Keratinocyte (primary cell): ENCODE results near the gene CD1B. TPM values are rescaled to one million over a fixed set of nuclear protein-coding genes. Genes with fewer than 3 reads are reported as not detected.

ENCODE experiments used
- DNase-seq: peaks from one replicate; pipeline ENCODE4 v3.0.0-alpha.2; 2011; ENCODE audit warnings: low read depth, missing footprints, low spot score
- FAIRE-seq: peaks from 2 replicates; lab custom pipeline; 2011; peaks lifted over from hg19 to GRCh38; lab: Jason Lieb, UNC
- H2AFZ ChIP-seq: 2 replicates; pipeline ENCODE4 v1.6.0; 2012; ENCODE audit warnings: low read length, control low read depth, inconsistent platforms; ENCODE audit not compliant: control insufficient read depth
- H3K27ac ChIP-seq: 2 replicates; pipeline ENCODE4 v1.5.1; 2011; ENCODE audit warnings: low read length; ENCODE audit not compliant: control insufficient read depth, insufficient read depth
- H3K27me3 ChIP-seq: 3 replicates; pipeline ENCODE4 v1.6.0; 2011; ENCODE audit warnings: low read length; ENCODE audit not compliant: control insufficient read depth, insufficient read depth; ENCODE audit errors: extremely low read depth
- H3K36me3 ChIP-seq, 2 experiments: 2 replicates in 1 of 2; 3 replicates in 1 of 2; pipeline ENCODE4 v1.5.1; 2011; ENCODE audit warnings: low read length in 2 of 2, mild to moderate bottlenecking in 1 of 2; ENCODE audit not compliant: control insufficient read depth in 2 of 2, insufficient read depth in 2 of 2; ENCODE audit errors: extremely low read depth in 1 of 2
- H3K4me1 ChIP-seq: 3 replicates; pipeline ENCODE4 v1.5.1; 2011; ENCODE audit warnings: low read length; ENCODE audit not compliant: control insufficient read depth, insufficient read depth; ENCODE audit errors: extremely low read depth
- H3K4me2 ChIP-seq: 3 replicates; pipeline ENCODE4 v1.6.0; 2011; ENCODE audit warnings: low read depth, low read length; ENCODE audit not compliant: control insufficient read depth, insufficient read depth; ENCODE audit errors: extremely low read depth
- H3K4me3 ChIP-seq, 3 experiments: fragments of 200-600 bp in 1 of 3; sonication (generic) in 1 of 3; 2 replicates in 2 of 3; 3 replicates in 1 of 3; pipeline ENCODE4 v1.5.1; 2011 to 2016; ENCODE audit warnings: low read length in 3 of 3, mild to moderate bottlenecking in 3 of 3, control low read depth in 2 of 3, inconsistent platforms in 1 of 3, low read depth in 1 of 3, mixed read lengths in 1 of 3, mixed run types in 1 of 3, moderate library complexity in 1 of 3; ENCODE audit not compliant: control insufficient read depth in 2 of 3, insufficient read depth in 2 of 3; ENCODE audit errors: extremely low read depth in 1 of 3
- H3K79me2 ChIP-seq: 2 replicates; pipeline ENCODE4 v1.6.0; 2012; ENCODE audit warnings: low read length; ENCODE audit not compliant: control insufficient read depth, insufficient read depth
- H3K9ac ChIP-seq: 3 replicates; pipeline ENCODE4 v1.6.0; 2011; ENCODE audit warnings: low read length; ENCODE audit not compliant: control insufficient read depth, insufficient read depth; ENCODE audit errors: extremely low read depth
- H3K9me1 ChIP-seq: 3 replicates; pipeline ENCODE4 v1.6.0; 2011; ENCODE audit warnings: low read length; ENCODE audit not compliant: control insufficient read depth, insufficient read depth; ENCODE audit errors: extremely low read depth
- H3K9me3 ChIP-seq: 2 replicates; pipeline ENCODE4 v1.5.1; 2012; ENCODE audit warnings: low read depth, low read length; ENCODE audit not compliant: control insufficient read depth
- H4K20me1 ChIP-seq: 3 replicates; pipeline ENCODE4 v1.6.0; 2011; ENCODE audit warnings: low read length; ENCODE audit not compliant: control insufficient read depth, insufficient read depth; ENCODE audit errors: extremely low read depth
- CTCF ChIP-seq, 3 experiments: IDR thresholded peaks in 1 of 3; conservative IDR thresholded peaks in 1 of 3; optimal IDR thresholded peaks in 1 of 3; 2 replicates in 2 of 3; 3 replicates in 1 of 3; pipeline versions ENCODE3 to v1.5.1; 2011; ENCODE audit warnings: low read length in 3 of 3, mild to moderate bottlenecking in 3 of 3, moderate library complexity in 2 of 3, control low read depth in 1 of 3, inconsistent platforms in 1 of 3; ENCODE audit not compliant: insufficient read depth in 2 of 3; ENCODE audit errors: extremely low read depth in 1 of 3
- EZH2 ChIP-seq: IDR thresholded peaks from one replicate; pipeline ENCODE4 v1.6.1; 2012; ENCODE audit warnings: inconsistent platforms, mild to moderate bottlenecking, low read length, moderate library complexity
- dilution Hi-C: fragments of 300-500 bp; cut with MboI; formaldehyde crosslinking; loops from one replicate; pipeline ENCODE4 v1.7.0; 2020; ENCODE audit warnings: low sequenced_read_pairs; ENCODE audit not compliant: extremely low pct_ligation_motif_present
- polyA plus RNA-seq, 5 experiments: library from polyadenylated mRNA; depleted of rRNA in 3 of 5; stranded (reverse) in 3 of 5; stranded (forward) in 1 of 5; unstranded in 1 of 5; fragments of >200 nt; gene quantifications; 1 replicate in 1 of 5; 2 replicates in 3 of 5; 3 replicates in 1 of 5; pipeline versions ENCODE4 v1.2.1 to v1.2.3, GENCODE V29; 2011 to 2012; ENCODE audit warnings: missing spikeins in 2 of 5, low read depth in 1 of 5, low replicate concordance in 1 of 5

Gene CD1B
- polyA plus RNA-seq, 1 donor (not counting 4 experiments of a cell fraction or from before 2014, with no cell fraction given), result not detected

- dilution Hi-C loops, result no loop called here
- H3K36me3 ChIP-seq, result no peaks in the 10 kb centered on the region
- H3K4me1 ChIP-seq, result no peaks in the 10 kb centered on the region
- H3K9ac ChIP-seq, result no peak overlapping the region
- DNase-seq (no peak), FAIRE-seq (no peak)
- no peaks in the 10 kb centered on the region for H3K79me2 ChIP-seq
- H3K4me2 ChIP-seq, result no peak overlapping the region
- no peaks in the 10 kb centered on the region for H3K9me1 ChIP-seq
- no peaks in the 10 kb centered on the region for H3K27me3 ChIP-seq
- H4K20me1 ChIP-seq, result no peaks in the 10 kb centered on the region
- H3K9me3 ChIP-seq, result no peaks in the 10 kb centered on the region
- no peak for TF ChIP-seq EZH2
- no peak for TF ChIP-seq CTCF (optimal IDR thresholded peaks at IDR 0.05 in 1 of 3, IDR thresholded peaks at IDR 0.05 in 1 of 3, conservative IDR thresholded peaks at IDR 0.05 in 1 of 3; ENCODE audit: extremely low read depth in 1 of 3, insufficient read depth in 2 of 3, low read length in 3 of 3)
- no peak overlapping the region for H3K27ac ChIP-seq
- H2AFZ ChIP-seq, result no peak overlapping the region
- no peak overlapping the region for H3K4me3 ChIP-seq
These were observed 3.8 kb upstream of the CD1B start for GRCh38 chr1:158335213-158335532.

GRCh38 chr1:158334526-158335212 is 3.3 kb upstream of the CD1B start:
- Histone ChIP-seq H3K4me3 (no peak overlapping the region), H3K27me3 (no peaks in the 10 kb centered on the region), H3K4me2 (no peak overlapping the region), H3K79me2 (no peaks in the 10 kb centered on the region), H3K9ac (no peak overlapping the region), H3K9me3 (no peaks in the 10 kb centered on the region), H3K27ac (no peak overlapping the region), H2AFZ (no peak overlapping the region), H3K9me1 (no peaks in the 10 kb centered on the region), H3K36me3 (no peaks in the 10 kb centered on the region), H4K20me1 (no peaks in the 10 kb centered on the region), H3K4me1 (no peaks in the 10 kb centered on the region)
- dilution Hi-C loops, result no loop called here
- TF ChIP-seq EZH2, result no peak
- no peak for TF ChIP-seq CTCF (optimal IDR thresholded peaks at IDR 0.05 in 1 of 3, IDR thresholded peaks at IDR 0.05 in 1 of 3, conservative IDR thresholded peaks at IDR 0.05 in 1 of 3; ENCODE audit: extremely low read depth in 1 of 3, insufficient read depth in 2 of 3, low read length in 3 of 3)
- DNase-seq (no peak), FAIRE-seq (no peak)
